ENCODE results near the gene JPH3.

Gene JPH3

GRCh38 chr16:87601401-87601981, 817 bp upstream of the JPH3 start:
- DNase-seq (ENCODE audit: low spot score) = no peak

- no peak for DNase-seq (ENCODE audit: low spot score)
Observed at GRCh38 chr16:87602821-87603683, 744 bp downstream of the JPH3 start.

GRCh38 chr16:87603684-87604633, 1.7 kb downstream of the JPH3 start:
- DNase-seq (ENCODE audit: low spot score) = no peak

GRCh38 chr16:87604634-87605111, 2.4 kb downstream of the JPH3 start:
- DNase-seq (ENCODE audit: low spot score) = no peak

GRCh38 chr16:87607223-87607622, 4.9 kb downstream of the JPH3 start:
- no peak for DNase-seq (ENCODE audit: low spot score)

GRCh38 chr16:87607871-87608270, 5.6 kb downstream of the JPH3 start:
- no peak for DNase-seq (ENCODE audit: low spot score)

GRCh38 chr16:87608400-87608985, 6.2 kb downstream of the JPH3 start:
- no peak for DNase-seq (ENCODE audit: low spot score)

GRCh38 chr16:87610026-87610425, 7.7 kb downstream of the JPH3 start:
- no peak for DNase-seq (ENCODE audit: low spot score)

GRCh38 chr16:87611456-87611855, 9.1 kb downstream of the JPH3 start:
- no peak for DNase-seq (ENCODE audit: low spot score)

GRCh38 chr16:87613961-87614360, 11.7 kb downstream of the JPH3 start:
- no peak for DNase-seq (ENCODE audit: low spot score)

- DNase-seq (ENCODE audit: low spot score) = no peak
Observed at GRCh38 chr16:87615621-87616041, 13.3 kb downstream of the JPH3 start.

GRCh38 chr16:87616556-87616955, 14.2 kb downstream of the JPH3 start:
- no peak for DNase-seq (ENCODE audit: low spot score)

GRCh38 chr16:87618216-87618615, 15.9 kb downstream of the JPH3 start:
- no peak for DNase-seq (ENCODE audit: low spot score)

- no peak for DNase-seq (ENCODE audit: low spot score)
Observed at GRCh38 chr16:87619360-87620200, 17.3 kb downstream of the JPH3 start.

- no peak for DNase-seq (ENCODE audit: low spot score)
Observed at GRCh38 chr16:87620201-87620495, 17.8 kb downstream of the JPH3 start.

GRCh38 chr16:87621550-87621829, 19.2 kb downstream of the JPH3 start:
- DNase-seq (ENCODE audit: low spot score) = no peak

- no peak for DNase-seq (ENCODE audit: low spot score)
Observed at GRCh38 chr16:87621976-87622713, 19.8 kb downstream of the JPH3 start.

- no peak for DNase-seq (ENCODE audit: low spot score)
Observed at GRCh38 chr16:87622756-87623319, 20.5 kb downstream of the JPH3 start.

GRCh38 chr16:87625241-87625797, 23.0 kb downstream of the JPH3 start:
- no peak for DNase-seq (ENCODE audit: low spot score)

- DNase-seq (ENCODE audit: low spot score) = no peak
Observed at GRCh38 chr16:87626401-87626800, 24.1 kb downstream of the JPH3 start.

All from pons (tissue), 1 donor.